ENCODE results near the gene OSTN. TPM values are rescaled to one million over a fixed set of nuclear protein-coding genes. Genes with fewer than 3 reads are reported as not detected.

OSTN gene
- total RNA-seq = under 1 TPM in 1 of 2 donors, not detected in 1; 0.09 TPM

GRCh38 chr3:191198932-191199331 is at the start of gene OSTN:
Gene OSTN, plus strand, starts transcription at chr3:191199241. Its CDS starts 13,292 bp downstream, at chr3:191212533.
- H3K27ac ChIP-seq = no peak within 1 kb of the TSS
- no peaks in the 10 kb centered on the region for H3K4me1 ChIP-seq (replicated peaks)
- H3K9me3 ChIP-seq = no peaks in the 10 kb centered on the region
- DNase-seq (ENCODE audit: low spot score) = no peak
- TF ChIP-seq POLR2AphosphoS5 (IDR thresholded peaks at IDR 0.05) (no peak), POLR2A (IDR thresholded peaks at IDR 0.05) (no peak), CTCF (IDR thresholded peaks at IDR 0.05) (no peak)
- WGBS = 60% methylated on average over 3 of the region's 3 CpGs
- no peaks in the 10 kb centered on the region for H3K36me3 ChIP-seq
- intact Hi-C loops (cut with DNase I) = no loop called here
- H3K27me3 ChIP-seq (replicated peaks; ENCODE audit: insufficient read depth) = no peaks in the 10 kb centered on the region
- no peak within 1 kb of the TSS for H3K4me3 ChIP-seq

- Histone ChIP-seq H3K36me3 (no peaks in the 10 kb centered on the region), H3K27ac (no peak overlapping the region), H3K27me3 (replicated peaks; ENCODE audit: insufficient read depth) (no peaks in the 10 kb centered on the region), H3K9me3 (no peaks in the 10 kb centered on the region), H3K4me1 (replicated peaks) (no peaks in the 10 kb centered on the region), H3K4me3 (no peak overlapping the region)
- TF ChIP-seq POLR2AphosphoS5 (IDR thresholded peaks at IDR 0.05) (no peak), CTCF (IDR thresholded peaks at IDR 0.05) (no peak), POLR2A (IDR thresholded peaks at IDR 0.05) (no peak)
- 86% methylated on average over 1 of the region's 1 CpG for WGBS
- intact Hi-C loops (cut with DNase I) = no loop called here
- no peak for DNase-seq (ENCODE audit: low spot score)
Measured at GRCh38 chr3:191151653-191152052, 47.4 kb upstream of the OSTN start.

- Histone ChIP-seq H3K36me3 (no peaks in the 10 kb centered on the region), H3K27me3 (replicated peaks; ENCODE audit: insufficient read depth) (no peaks in the 10 kb centered on the region), H3K9me3 (no peaks in the 10 kb centered on the region), H3K4me1 (replicated peaks) (no peaks in the 10 kb centered on the region), H3K4me3 (no peak overlapping the region), H3K27ac (no peak overlapping the region)
- DNase-seq (ENCODE audit: low spot score) = no peak
- TF ChIP-seq POLR2A (IDR thresholded peaks at IDR 0.05) = no peak
- no peak for TF ChIP-seq CTCF (IDR thresholded peaks at IDR 0.05)
- no peak for TF ChIP-seq POLR2AphosphoS5 (IDR thresholded peaks at IDR 0.05)
- intact Hi-C loops (cut with DNase I) = no loop called here
Measured at GRCh38 chr3:191154827-191155226, 44.2 kb upstream of the OSTN start.

GRCh38 chr3:191158247-191158646 is 40.8 kb upstream of the OSTN start:
- H3K9me3 ChIP-seq = no peaks in the 10 kb centered on the region
- WGBS = 22% methylated on average over 1 of the region's 1 CpG
- intact Hi-C loops (cut with DNase I) = no loop called here

More at GRCh38 chr3:191158247-191158646, 40.8 kb upstream of the OSTN start:
- Histone ChIP-seq H3K27me3 (replicated peaks; ENCODE audit: insufficient read depth) (no peaks in the 10 kb centered on the region), H3K27ac (no peak overlapping the region), H3K4me3 (no peak overlapping the region), H3K4me1 (replicated peaks) (no peaks in the 10 kb centered on the region), H3K36me3 (no peaks in the 10 kb centered on the region)
- TF ChIP-seq CTCF (IDR thresholded peaks at IDR 0.05) (no peak), POLR2A (IDR thresholded peaks at IDR 0.05) (no peak), POLR2AphosphoS5 (IDR thresholded peaks at IDR 0.05) (no peak)
- no peak for DNase-seq (ENCODE audit: low spot score)
